ENCODE measurements around the gene ENTPD1.

- TF ChIP-seq CTCF (IDR thresholded peaks at IDR 0.05) (no peak), POLR2A (IDR thresholded peaks at IDR 0.05) (no peak)
Measured at GRCh38 chr10:95845411-95845810, 89.4 kb downstream of the ENTPD1 start.

Measured in thyroid gland (tissue), 4 donors.